HepG2 (cell line): ENCODE measurements around the gene GPS1. TPM values are rescaled to one million over a fixed set of nuclear protein-coding genes. Genes with fewer than 3 reads are reported as not detected.
A peak's percentile ranks its signal among the peaks of the same experiment; 100 is the strongest.

Experiments
- ARID5B ChIP-seq: IDR thresholded peaks from 2 replicates; pipeline ENCODE4 v1.4.0; 2020; ENCODE audit warnings: mild to moderate bottlenecking, missing genetic modification reagents
- DBP ChIP-seq: sonication (generic); formaldehyde crosslinking; IDR thresholded peaks from 2 replicates; pipeline ENCODE4 v1.4.0; 2020; ENCODE audit warnings: missing genetic modification reagents; ENCODE audit errors: not compliant biosample characterization
- HOXA3 ChIP-seq: sonication (generic); formaldehyde crosslinking; IDR thresholded peaks from 2 replicates; pipeline ENCODE4 v1.5.0; 2020; ENCODE audit warnings: missing genetic modification reagents
- MAFF ChIP-seq: IDR thresholded peaks from 2 replicates; pipeline ENCODE4 v1.6.1; 2011; ENCODE audit warnings: low read depth, low read length, improper control_type of control experiment
- MTA3 ChIP-seq: sonication (generic); formaldehyde crosslinking; IDR thresholded peaks from 2 replicates; pipeline ENCODE4 v1.4.0; 2020; ENCODE audit warnings: missing genetic modification reagents
- MXD4 ChIP-seq: IDR thresholded peaks from 2 replicates; pipeline ENCODE4 v1.6.1; 2016; ENCODE audit warnings: mild to moderate bottlenecking, missing biosample characterization, missing genetic modification reagents
- NR2F2 ChIP-seq: IDR thresholded peaks from 2 replicates; pipeline ENCODE4 v1.6.1; 2012; ENCODE audit warnings: low read depth, inconsistent platforms, borderline replicate concordance
- RBM39 ChIP-seq: fragments of 200-400 bp; formaldehyde crosslinking; IDR thresholded peaks from one replicate; pipeline ENCODE4 v1.6.1; 2018; ENCODE audit warnings: antibody characterized with exemption, mild to moderate bottlenecking, low read depth, low read length; ENCODE audit not compliant: poor library complexity, severe bottlenecking
- REXO4 ChIP-seq: sonication (generic); formaldehyde crosslinking; IDR thresholded peaks from 2 replicates; pipeline ENCODE4 v1.8.0; 2022; ENCODE audit warnings: missing genetic modification reagents, mild to moderate bottlenecking, borderline replicate concordance
- RFX5 ChIP-seq: IDR thresholded peaks from 2 replicates; pipeline ENCODE4 v1.6.1; 2011; ENCODE audit warnings: low read depth, low read length, improper control_type of control experiment
- RFXANK ChIP-seq: IDR thresholded peaks from 2 replicates; pipeline ENCODE4 v1.6.1; 2016
- TOPORS ChIP-seq: sonication (generic); formaldehyde crosslinking; IDR thresholded peaks from 2 replicates; pipeline ENCODE4 v1.8.0; 2023; ENCODE audit warnings: mild to moderate bottlenecking, missing genetic modification reagents
- USF2 ChIP-seq, 2 experiments: sonication (generic) in 1 of 2; formaldehyde crosslinking in 1 of 2; IDR thresholded peaks; 2 replicates each; pipeline versions ENCODE4 v1.5.1 to v1.6.1; 2011 to 2020; ENCODE audit warnings: borderline replicate concordance in 1 of 2, low read depth in 1 of 2, low read length in 1 of 2, mild to moderate bottlenecking in 1 of 2, missing genetic modification reagents in 1 of 2, moderate library complexity in 1 of 2
- ZNF230 ChIP-seq: sonication (generic); formaldehyde crosslinking; IDR thresholded peaks from 2 replicates; pipeline ENCODE4 v1.4.0; 2020; ENCODE audit warnings: mild to moderate bottlenecking, missing genetic modification reagents
- ZNF430 ChIP-seq: sonication (generic); formaldehyde crosslinking; IDR thresholded peaks from 2 replicates; pipeline ENCODE4 v1.9.0; 2021; ENCODE audit warnings: mild to moderate bottlenecking, missing genetic modification reagents
- ZNF572 ChIP-seq: sonication (generic); formaldehyde crosslinking; IDR thresholded peaks from 2 replicates; pipeline ENCODE4 v1.5.1; 2020; ENCODE audit warnings: mild to moderate bottlenecking, missing genetic modification reagents
- ZNF710 ChIP-seq: sonication (generic); formaldehyde crosslinking; IDR thresholded peaks from 2 replicates; pipeline ENCODE4 v1.5.0; 2020; ENCODE audit warnings: mild to moderate bottlenecking, missing genetic modification reagents, borderline replicate concordance
- ZNF766 ChIP-seq: sonication (generic); formaldehyde crosslinking; IDR thresholded peaks from 2 replicates; pipeline ENCODE4 v1.5.0; 2020; ENCODE audit warnings: missing genetic modification reagents, borderline replicate concordance
- ZNF784 ChIP-seq: sonication (generic); formaldehyde crosslinking; IDR thresholded peaks from 2 replicates; pipeline ENCODE4 v1.5.1; 2020; ENCODE audit warnings: missing genetic modification reagents, mild to moderate bottlenecking, borderline replicate concordance
- polyA plus RNA-seq, 8 experiments: library from polyadenylated mRNA; depleted of rRNA in 3 of 8; stranded (reverse) in 7 of 8; unstranded in 1 of 8; fragments of >200 nt; fragmentation: Illumina TruSeq in 4 of 8; extraction: Trizol in 4 of 8; gene quantifications; 2 replicates each; pipeline versions ENCODE4 v1.2.1 to v1.2.3, GENCODE V29; 2011 to 2016; ENCODE audit warnings: low read depth in 4 of 8, missing spikeins in 1 of 8, mixed read lengths in 1 of 8; ENCODE audit not compliant: insufficient read depth in 1 of 8
- total RNA-seq, 5 experiments: library from RNA; depleted of rRNA; stranded (reverse); fragments of >200 nt; fragmentation: Illumina TruSeq; extraction: Trizol; gene quantifications; 2 replicates each; pipeline ENCODE4 v1.2.3, GENCODE V29; 2016; ENCODE audit warnings: low read depth in 1 of 5

GPS1 gene
- total and polyA plus RNA-seq, 2 of the 13 experiments (the other 11 are each of a cell fraction or from before 2014, with no cell fraction given) = 124 to 128 TPM

GRCh38 chr17:82022310-82022980 is 29.3 kb upstream of the GPS1 start, which contains the start of gene CENPX (continued):
- TF ChIP-seq MXD4 (peak; percentile 81; the same call in 1 of the 2 replicates), ZNF230 (CRISPR knock-in tag) (0 out of 2 replicates have a peak, but pooled peaks have one; percentile 45), RBM39 (peak; percentile 71), ZNF572 (no peak), MAFF (no peak), ZNF430 (CRISPR knock-in tag) (peak; percentile 38; the same call in 1 of the 2 replicates), ZNF710 (peak; percentile 78; the same call in 1 of the 2 replicates), MTA3 (CRISPR knock-in tag) (no peak), USF2 (IDR thresholded peaks at IDR 0.05; ENCODE audit: low read depth, low read length) (no peak), USF2 (CRISPR knock-in tag; IDR thresholded peaks at IDR 0.05; ENCODE audit: borderline replicate concordance) (no peak), HOXA3 (CRISPR knock-in tag) (peak; percentile 64; the same call in 1 of the 2 replicates), RFX5 (no peak), DBP (peak; percentile 32), ZNF766 (CRISPR knock-in tag) (peak; percentile 27; the same call in 1 of the 2 replicates), ZNF784 (CRISPR knock-in tag) (no peak; the same call in 1 of the 2 replicates), TOPORS (CRISPR knock-in tag) (no peak), RFXANK (CRISPR knock-in tag) (0 out of 2 replicates have a peak, but pooled peaks have one; percentile 20), REXO4 (CRISPR knock-in tag) (no peak), ARID5B (CRISPR knock-in tag) (no peak), NR2F2 (peak; percentile 17; the same call in 1 of the 2 replicates)
